ENCODE data around the gene CRIM1. TPM values are rescaled to one million over a fixed set of nuclear protein-coding genes. Genes with fewer than 3 reads are reported as not detected.

CRIM1 gene
- total RNA-seq, 1 experiment from 2014 or later = 24.1 TPM

DNA sequence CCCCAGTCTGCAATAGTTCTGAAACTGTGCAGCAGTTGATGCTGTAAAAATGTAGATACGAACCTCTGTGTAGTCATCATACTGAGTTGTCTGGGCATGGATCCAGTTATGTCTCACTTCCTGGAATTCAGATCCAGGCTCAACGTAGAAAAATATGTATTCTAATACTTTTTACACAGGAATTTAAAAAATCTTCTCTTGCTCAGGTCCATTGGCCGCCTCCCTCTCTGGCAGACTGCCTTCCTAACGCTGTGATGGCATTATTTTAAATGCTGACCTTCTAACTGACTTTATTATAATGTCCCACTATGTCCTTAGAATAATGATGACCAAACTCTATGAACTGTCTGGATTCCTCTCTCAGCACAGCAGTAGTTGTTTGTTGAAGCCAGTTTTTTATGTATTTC lies 122.8 kb downstream of the CRIM1 start:
- H3K36me3 Mint-ChIP-seq = peaks cover 80% of the 10 kb centered on the region
- no peak overlapping the region for H3K4me3 Mint-ChIP-seq
- H3K27ac Mint-ChIP-seq = peak overlapping the region; percentile 30; the same call in 1 of the 2 replicates
- POLR2A ChIA-PET = no interaction called here
- peaks cover 26% of the 10 kb centered on the region for H3K9me3 Mint-ChIP-seq
- CTCF ChIA-PET = no interaction called here
- H3K27me3 Mint-ChIP-seq (ENCODE audit: low read depth) = no peaks in the 10 kb centered on the region
- ATAC-seq = no peak
- H3K4me1 Mint-ChIP-seq = peaks cover 21% of the 10 kb centered on the region
- no peak for DNase-seq (ENCODE audit: low spot score)
- TF ChIP-seq, protein P1, sequence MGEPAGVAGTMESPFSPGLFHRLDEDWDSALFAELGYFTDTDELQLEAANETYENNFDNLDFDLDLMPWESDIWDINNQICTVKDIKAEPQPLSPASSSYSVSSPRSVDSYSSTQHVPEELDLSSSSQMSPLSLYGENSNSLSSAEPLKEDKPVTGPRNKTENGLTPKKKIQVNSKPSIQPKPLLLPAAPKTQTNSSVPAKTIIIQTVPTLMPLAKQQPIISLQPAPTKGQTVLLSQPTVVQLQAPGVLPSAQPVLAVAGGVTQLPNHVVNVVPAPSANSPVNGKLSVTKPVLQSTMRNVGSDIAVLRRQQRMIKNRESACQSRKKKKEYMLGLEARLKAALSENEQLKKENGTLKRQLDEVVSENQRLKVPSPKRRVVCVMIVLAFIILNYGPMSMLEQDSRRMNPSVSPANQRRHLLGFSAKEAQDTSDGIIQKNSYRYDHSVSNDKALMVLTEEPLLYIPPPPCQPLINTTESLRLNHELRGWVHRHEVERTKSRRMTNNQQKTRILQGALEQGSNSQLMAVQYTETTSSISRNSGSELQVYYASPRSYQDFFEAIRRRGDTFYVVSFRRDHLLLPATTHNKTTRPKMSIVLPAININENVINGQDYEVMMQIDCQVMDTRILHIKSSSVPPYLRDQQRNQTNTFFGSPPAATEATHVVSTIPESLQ (CRISPR knock-in tag; IDR thresholded peaks at IDR 0.05) = no peak
- TF ChIP-seq MYBL2 (CRISPR knock-in tag; IDR thresholded peaks at IDR 0.05) (no peak), RORB (CRISPR knock-in tag; IDR thresholded peaks at IDR 0.05) (no peak), NR1H2 (CRISPR knock-in tag; IDR thresholded peaks at IDR 0.05) (no peak), FOXJ3 (CRISPR knock-in tag; IDR thresholded peaks at IDR 0.05; ENCODE audit: borderline replicate concordance) (no peak), ZNF423 (CRISPR knock-in tag; IDR thresholded peaks at IDR 0.05) (no peak), JAZF1 (CRISPR knock-in tag; IDR thresholded peaks at IDR 0.05) (no peak), PRRX2 (CRISPR knock-in tag; IDR thresholded peaks at IDR 0.05) (no peak), SOX15 (CRISPR knock-in tag; IDR thresholded peaks at IDR 0.05) (no peak)
- TF ChIP-seq, protein P2, sequence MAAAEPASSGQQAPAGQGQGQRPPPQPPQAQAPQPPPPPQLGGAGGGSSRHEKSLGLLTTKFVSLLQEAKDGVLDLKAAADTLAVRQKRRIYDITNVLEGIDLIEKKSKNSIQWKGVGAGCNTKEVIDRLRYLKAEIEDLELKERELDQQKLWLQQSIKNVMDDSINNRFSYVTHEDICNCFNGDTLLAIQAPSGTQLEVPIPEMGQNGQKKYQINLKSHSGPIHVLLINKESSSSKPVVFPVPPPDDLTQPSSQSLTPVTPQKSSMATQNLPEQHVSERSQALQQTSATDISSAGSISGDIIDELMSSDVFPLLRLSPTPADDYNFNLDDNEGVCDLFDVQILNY (CRISPR knock-in tag; IDR thresholded peaks at IDR 0.05) = no peak
- TF ChIP-seq, protein P3, sequence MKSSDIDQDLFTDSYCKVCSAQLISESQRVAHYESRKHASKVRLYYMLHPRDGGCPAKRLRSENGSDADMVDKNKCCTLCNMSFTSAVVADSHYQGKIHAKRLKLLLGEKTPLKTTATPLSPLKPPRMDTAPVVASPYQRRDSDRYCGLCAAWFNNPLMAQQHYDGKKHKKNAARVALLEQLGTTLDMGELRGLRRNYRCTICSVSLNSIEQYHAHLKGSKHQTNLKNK (CRISPR knock-in tag; IDR thresholded peaks at IDR 0.05) = no peak
- TF ChIP-seq, protein P4, sequence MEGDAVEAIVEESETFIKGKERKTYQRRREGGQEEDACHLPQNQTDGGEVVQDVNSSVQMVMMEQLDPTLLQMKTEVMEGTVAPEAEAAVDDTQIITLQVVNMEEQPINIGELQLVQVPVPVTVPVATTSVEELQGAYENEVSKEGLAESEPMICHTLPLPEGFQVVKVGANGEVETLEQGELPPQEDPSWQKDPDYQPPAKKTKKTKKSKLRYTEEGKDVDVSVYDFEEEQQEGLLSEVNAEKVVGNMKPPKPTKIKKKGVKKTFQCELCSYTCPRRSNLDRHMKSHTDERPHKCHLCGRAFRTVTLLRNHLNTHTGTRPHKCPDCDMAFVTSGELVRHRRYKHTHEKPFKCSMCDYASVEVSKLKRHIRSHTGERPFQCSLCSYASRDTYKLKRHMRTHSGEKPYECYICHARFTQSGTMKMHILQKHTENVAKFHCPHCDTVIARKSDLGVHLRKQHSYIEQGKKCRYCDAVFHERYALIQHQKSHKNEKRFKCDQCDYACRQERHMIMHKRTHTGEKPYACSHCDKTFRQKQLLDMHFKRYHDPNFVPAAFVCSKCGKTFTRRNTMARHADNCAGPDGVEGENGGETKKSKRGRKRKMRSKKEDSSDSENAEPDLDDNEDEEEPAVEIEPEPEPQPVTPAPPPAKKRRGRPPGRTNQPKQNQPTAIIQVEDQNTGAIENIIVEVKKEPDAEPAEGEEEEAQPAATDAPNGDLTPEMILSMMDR (IDR thresholded peaks at IDR 0.05) = no peak
- TF ChIP-seq, protein P5, sequence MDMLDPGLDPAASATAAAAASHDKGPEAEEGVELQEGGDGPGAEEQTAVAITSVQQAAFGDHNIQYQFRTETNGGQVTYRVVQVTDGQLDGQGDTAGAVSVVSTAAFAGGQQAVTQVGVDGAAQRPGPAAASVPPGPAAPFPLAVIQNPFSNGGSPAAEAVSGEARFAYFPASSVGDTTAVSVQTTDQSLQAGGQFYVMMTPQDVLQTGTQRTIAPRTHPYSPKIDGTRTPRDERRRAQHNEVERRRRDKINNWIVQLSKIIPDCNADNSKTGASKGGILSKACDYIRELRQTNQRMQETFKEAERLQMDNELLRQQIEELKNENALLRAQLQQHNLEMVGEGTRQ (CRISPR knock-in tag; IDR thresholded peaks at IDR 0.05) = no peak

DNA sequence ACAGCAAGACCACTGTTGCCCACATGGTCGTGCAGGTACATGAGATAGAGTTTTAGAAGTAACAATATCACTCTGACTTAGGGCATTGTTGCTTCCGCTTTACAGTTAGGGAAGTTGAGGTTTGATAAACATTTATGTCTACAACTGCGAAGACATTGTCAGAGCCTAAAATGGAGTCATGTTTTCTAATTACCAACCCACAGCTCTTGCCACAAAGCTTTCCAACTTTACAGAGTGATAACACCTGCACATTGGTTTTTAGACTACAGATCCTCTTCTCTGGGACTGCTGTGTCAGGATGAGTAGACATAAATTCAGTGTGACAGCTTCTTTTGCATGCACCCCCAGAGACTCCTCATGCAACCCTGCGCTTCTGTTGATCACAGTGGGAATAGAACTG lies 123.4 kb downstream of the CRIM1 start:
- H3K36me3 Mint-ChIP-seq = peaks cover 75% of the 10 kb centered on the region
- POLR2A ChIA-PET = no interaction called here

More for the DNA sequence above, 123.4 kb downstream of the CRIM1 start:
- no peak for DNase-seq (ENCODE audit: low spot score)
- no peak overlapping the region for H3K4me3 Mint-ChIP-seq
- CTCF ChIA-PET = no interaction called here
- TF ChIP-seq RELA (CRISPR knock-in tag; IDR thresholded peaks at IDR 0.05; ENCODE audit: borderline replicate concordance) (no peak), NFE2L1 (CRISPR knock-in tag; IDR thresholded peaks at IDR 0.05) (no peak), SP1 (CRISPR knock-in tag; conservative IDR thresholded peaks at IDR 0.05) (no peak), CREM (CRISPR knock-in tag; IDR thresholded peaks at IDR 0.05) (no peak), ZNF263 (CRISPR knock-in tag; IDR thresholded peaks at IDR 0.05; ENCODE audit: low read depth) (no peak), ZNF121 (CRISPR knock-in tag; IDR thresholded peaks at IDR 0.05) (no peak), ZNF423 (CRISPR knock-in tag; IDR thresholded peaks at IDR 0.05) (no peak), RORB (CRISPR knock-in tag; IDR thresholded peaks at IDR 0.05) (no peak), FOXJ3 (CRISPR knock-in tag; IDR thresholded peaks at IDR 0.05; ENCODE audit: borderline replicate concordance) (no peak), ATF1 (CRISPR knock-in tag; IDR thresholded peaks at IDR 0.05) (no peak)
- TF ChIP-seq, protein P6, sequence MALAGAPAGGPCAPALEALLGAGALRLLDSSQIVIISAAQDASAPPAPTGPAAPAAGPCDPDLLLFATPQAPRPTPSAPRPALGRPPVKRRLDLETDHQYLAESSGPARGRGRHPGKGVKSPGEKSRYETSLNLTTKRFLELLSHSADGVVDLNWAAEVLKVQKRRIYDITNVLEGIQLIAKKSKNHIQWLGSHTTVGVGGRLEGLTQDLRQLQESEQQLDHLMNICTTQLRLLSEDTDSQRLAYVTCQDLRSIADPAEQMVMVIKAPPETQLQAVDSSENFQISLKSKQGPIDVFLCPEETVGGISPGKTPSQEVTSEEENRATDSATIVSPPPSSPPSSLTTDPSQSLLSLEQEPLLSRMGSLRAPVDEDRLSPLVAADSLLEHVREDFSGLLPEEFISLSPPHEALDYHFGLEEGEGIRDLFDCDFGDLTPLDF (CRISPR knock-in tag; IDR thresholded peaks at IDR 0.05) = no peak
- TF ChIP-seq, protein P1 (CRISPR knock-in tag; IDR thresholded peaks at IDR 0.05) = no peak
- TF ChIP-seq, protein P7, sequence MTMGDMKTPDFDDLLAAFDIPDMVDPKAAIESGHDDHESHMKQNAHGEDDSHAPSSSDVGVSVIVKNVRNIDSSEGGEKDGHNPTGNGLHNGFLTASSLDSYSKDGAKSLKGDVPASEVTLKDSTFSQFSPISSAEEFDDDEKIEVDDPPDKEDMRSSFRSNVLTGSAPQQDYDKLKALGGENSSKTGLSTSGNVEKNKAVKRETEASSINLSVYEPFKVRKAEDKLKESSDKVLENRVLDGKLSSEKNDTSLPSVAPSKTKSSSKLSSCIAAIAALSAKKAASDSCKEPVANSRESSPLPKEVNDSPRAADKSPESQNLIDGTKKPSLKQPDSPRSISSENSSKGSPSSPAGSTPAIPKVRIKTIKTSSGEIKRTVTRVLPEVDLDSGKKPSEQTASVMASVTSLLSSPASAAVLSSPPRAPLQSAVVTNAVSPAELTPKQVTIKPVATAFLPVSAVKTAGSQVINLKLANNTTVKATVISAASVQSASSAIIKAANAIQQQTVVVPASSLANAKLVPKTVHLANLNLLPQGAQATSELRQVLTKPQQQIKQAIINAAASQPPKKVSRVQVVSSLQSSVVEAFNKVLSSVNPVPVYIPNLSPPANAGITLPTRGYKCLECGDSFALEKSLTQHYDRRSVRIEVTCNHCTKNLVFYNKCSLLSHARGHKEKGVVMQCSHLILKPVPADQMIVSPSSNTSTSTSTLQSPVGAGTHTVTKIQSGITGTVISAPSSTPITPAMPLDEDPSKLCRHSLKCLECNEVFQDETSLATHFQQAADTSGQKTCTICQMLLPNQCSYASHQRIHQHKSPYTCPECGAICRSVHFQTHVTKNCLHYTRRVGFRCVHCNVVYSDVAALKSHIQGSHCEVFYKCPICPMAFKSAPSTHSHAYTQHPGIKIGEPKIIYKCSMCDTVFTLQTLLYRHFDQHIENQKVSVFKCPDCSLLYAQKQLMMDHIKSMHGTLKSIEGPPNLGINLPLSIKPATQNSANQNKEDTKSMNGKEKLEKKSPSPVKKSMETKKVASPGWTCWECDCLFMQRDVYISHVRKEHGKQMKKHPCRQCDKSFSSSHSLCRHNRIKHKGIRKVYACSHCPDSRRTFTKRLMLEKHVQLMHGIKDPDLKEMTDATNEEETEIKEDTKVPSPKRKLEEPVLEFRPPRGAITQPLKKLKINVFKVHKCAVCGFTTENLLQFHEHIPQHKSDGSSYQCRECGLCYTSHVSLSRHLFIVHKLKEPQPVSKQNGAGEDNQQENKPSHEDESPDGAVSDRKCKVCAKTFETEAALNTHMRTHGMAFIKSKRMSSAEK (CRISPR knock-in tag; IDR thresholded peaks at IDR 0.05; ENCODE audit: borderline replicate concordance) = no peak
- no peak for ATAC-seq
- H3K27ac Mint-ChIP-seq = no peak overlapping the region
- no peaks in the 10 kb centered on the region for H3K27me3 Mint-ChIP-seq (ENCODE audit: low read depth)
- H3K9me3 Mint-ChIP-seq = peaks cover 22% of the 10 kb centered on the region
- peaks cover 21% of the 10 kb centered on the region for H3K4me1 Mint-ChIP-seq
